K562 (cell line): ENCODE data around the gene AMZ1. TPM values are rescaled to one million over a fixed set of nuclear protein-coding genes. Genes with fewer than 3 reads are reported as not detected.

ENCODE experiments used
- ATF2 ChIP-seq: sonication (generic); formaldehyde crosslinking; IDR thresholded peaks from 2 replicates; pipeline ENCODE4 v1.8.1; 2022; ENCODE audit warnings: missing genetic modification reagents
- ATF4 ChIP-seq: fragments of 450-650 bp; formaldehyde crosslinking; IDR thresholded peaks from 2 replicates; pipeline ENCODE4 v1.4.0; 2022; ENCODE audit warnings: mild to moderate bottlenecking, moderate library complexity
- CBX2 ChIP-seq: fragments of 200-600 bp; sonication (generic); IDR thresholded peaks from one replicate; pipeline ENCODE4 v1.6.1; 2012; ENCODE audit warnings: mild to moderate bottlenecking, low read length, inconsistent platforms; ENCODE audit not compliant: insufficient read depth, poor library complexity, severe bottlenecking
- COPS2 ChIP-seq: fragments of 450-650 bp; conservative IDR thresholded peaks from 2 replicates; pipeline ENCODE4 v1.6.1; 2016; ENCODE audit warnings: mild to moderate bottlenecking, moderate library complexity
- FOXA1 ChIP-seq: fragments of 450-650 bp; IDR thresholded peaks from 2 replicates; pipeline ENCODE4 v1.6.1; 2016; ENCODE audit warnings: mild to moderate bottlenecking, borderline replicate concordance
- MLX ChIP-seq, 2 experiments: fragments of 450-650 bp in 1 of 2; sonication (generic) in 1 of 2; formaldehyde crosslinking; conservative IDR thresholded peaks; 2 replicates each; pipeline versions ENCODE4 v1.4.0 to v1.8.1; 2020 to 2022; ENCODE audit warnings: mild to moderate bottlenecking in 1 of 2, missing genetic modification reagents in 1 of 2
- MXI1 ChIP-seq: IDR thresholded peaks from 2 replicates; pipeline ENCODE4 v1.6.1; 2011; ENCODE audit warnings: low read depth, mild to moderate bottlenecking, improper control_type of control experiment, low read length
- RAD21 ChIP-seq, 2 experiments: fragments of 250-450 bp in 1 of 2; fragments of 450-650 bp in 1 of 2; sonication (Bioruptor Pico) in 1 of 2; formaldehyde crosslinking in 1 of 2; IDR thresholded peaks in 1 of 2; conservative IDR thresholded peaks in 1 of 2; 2 replicates each; pipeline versions ENCODE4 v1.4.0 to v1.8.0; 2020 to 2022; ENCODE audit warnings: mild to moderate bottlenecking in 2 of 2, moderate library complexity in 1 of 2
- SP2 ChIP-seq: IDR thresholded peaks from 2 replicates; pipeline ENCODE4 v1.6.1; 2011; ENCODE audit warnings: mild to moderate bottlenecking, low read depth, low read length, moderate library complexity; ENCODE audit not compliant: poor library complexity, severe bottlenecking; ENCODE audit errors: extremely low read depth
- TGIF2 ChIP-seq: sonication (generic); formaldehyde crosslinking; IDR thresholded peaks from 2 replicates; pipeline ENCODE4 v1.8.1; 2022; ENCODE audit warnings: mild to moderate bottlenecking, missing genetic modification reagents, moderate library complexity
- TOE1 ChIP-seq, 2 experiments: fragments of 450-650 bp in 1 of 2; sonication (generic) in 1 of 2; formaldehyde crosslinking in 1 of 2; IDR thresholded peaks; 2 replicates each; pipeline versions ENCODE4 v1.7.1 to v1.8.0; 2016 to 2022; ENCODE audit warnings: borderline replicate concordance in 2 of 2, mild to moderate bottlenecking in 2 of 2, antibody characterized with exemption in 1 of 2, inconsistent platforms in 1 of 2, low read depth in 1 of 2, missing genetic modification reagents in 1 of 2, moderate library complexity in 1 of 2
- XRCC3 ChIP-seq: fragments of 450-650 bp; IDR thresholded peaks from 2 replicates; pipeline ENCODE4 v1.6.1; 2017; ENCODE audit warnings: mild to moderate bottlenecking, moderate library complexity
- ZFP30 ChIP-seq: fragments of 250-450 bp; sonication (Bioruptor Pico); IDR thresholded peaks from 2 replicates; pipeline ENCODE4 v1.8.0; 2022; ENCODE audit warnings: moderate library complexity, mild to moderate bottlenecking, inconsistent platforms, borderline replicate concordance
- ZNF740 ChIP-seq, 3 experiments: fragments of 200-800 bp in 1 of 3; sonication (Bioruptor generic) in 1 of 3; sonication (generic) in 1 of 3; formaldehyde crosslinking in 1 of 3; IDR thresholded peaks; 2 replicates each; pipeline versions ENCODE4 v1.6.1 to v1.8.0; 2016 to 2022; ENCODE audit warnings: mild to moderate bottlenecking in 2 of 3, missing compliant biosample characterization in 2 of 3, missing genetic modification characterization in 2 of 3, missing genetic modification reagents in 1 of 3
- polyA plus RNA-seq, 8 experiments: library from polyadenylated mRNA; depleted of rRNA in 4 of 8; stranded (reverse) in 5 of 8; unstranded in 3 of 8; fragments of >200 nt; fragmentation: Nextera tagmentation in 2 of 8; fragmentation: Illumina TruSeq in 1 of 8; extraction: Ambion mirVana in 2 of 8; extraction: Trizol in 1 of 8; gene quantifications; 2 replicates each; pipeline versions ENCODE4 v1.2.1 to v1.2.3, GENCODE V29; 2011 to 2014; ENCODE audit warnings: inconsistent platforms in 1 of 8, missing spikeins in 1 of 8
- total RNA-seq, 7 experiments: library from RNA; depleted of rRNA in 6 of 7; stranded (reverse); fragments of >200 nt in 6 of 7; fragmentation: Illumina TruSeq in 2 of 7; extraction: Trizol in 2 of 7; gene quantifications; 2 replicates each; pipeline versions ENCODE4 v1.2.1 to v1.2.3, GENCODE V29; 2011 to 2021; ENCODE audit warnings: low replicate concordance in 1 of 7
- TF ChIP-seq, protein P1 (sequence below): sonication (generic); formaldehyde crosslinking; IDR thresholded peaks from 2 replicates; pipeline ENCODE4 v1.8.1; 2023; ENCODE audit warnings: missing genetic modification reagents, mild to moderate bottlenecking, borderline replicate concordance

AMZ1 gene
- total and polyA plus RNA-seq, 9 of the 15 experiments (the other 6 are each of a cell fraction or from before 2014, with no cell fraction given): not detected

- TF ChIP-seq, protein P1, sequence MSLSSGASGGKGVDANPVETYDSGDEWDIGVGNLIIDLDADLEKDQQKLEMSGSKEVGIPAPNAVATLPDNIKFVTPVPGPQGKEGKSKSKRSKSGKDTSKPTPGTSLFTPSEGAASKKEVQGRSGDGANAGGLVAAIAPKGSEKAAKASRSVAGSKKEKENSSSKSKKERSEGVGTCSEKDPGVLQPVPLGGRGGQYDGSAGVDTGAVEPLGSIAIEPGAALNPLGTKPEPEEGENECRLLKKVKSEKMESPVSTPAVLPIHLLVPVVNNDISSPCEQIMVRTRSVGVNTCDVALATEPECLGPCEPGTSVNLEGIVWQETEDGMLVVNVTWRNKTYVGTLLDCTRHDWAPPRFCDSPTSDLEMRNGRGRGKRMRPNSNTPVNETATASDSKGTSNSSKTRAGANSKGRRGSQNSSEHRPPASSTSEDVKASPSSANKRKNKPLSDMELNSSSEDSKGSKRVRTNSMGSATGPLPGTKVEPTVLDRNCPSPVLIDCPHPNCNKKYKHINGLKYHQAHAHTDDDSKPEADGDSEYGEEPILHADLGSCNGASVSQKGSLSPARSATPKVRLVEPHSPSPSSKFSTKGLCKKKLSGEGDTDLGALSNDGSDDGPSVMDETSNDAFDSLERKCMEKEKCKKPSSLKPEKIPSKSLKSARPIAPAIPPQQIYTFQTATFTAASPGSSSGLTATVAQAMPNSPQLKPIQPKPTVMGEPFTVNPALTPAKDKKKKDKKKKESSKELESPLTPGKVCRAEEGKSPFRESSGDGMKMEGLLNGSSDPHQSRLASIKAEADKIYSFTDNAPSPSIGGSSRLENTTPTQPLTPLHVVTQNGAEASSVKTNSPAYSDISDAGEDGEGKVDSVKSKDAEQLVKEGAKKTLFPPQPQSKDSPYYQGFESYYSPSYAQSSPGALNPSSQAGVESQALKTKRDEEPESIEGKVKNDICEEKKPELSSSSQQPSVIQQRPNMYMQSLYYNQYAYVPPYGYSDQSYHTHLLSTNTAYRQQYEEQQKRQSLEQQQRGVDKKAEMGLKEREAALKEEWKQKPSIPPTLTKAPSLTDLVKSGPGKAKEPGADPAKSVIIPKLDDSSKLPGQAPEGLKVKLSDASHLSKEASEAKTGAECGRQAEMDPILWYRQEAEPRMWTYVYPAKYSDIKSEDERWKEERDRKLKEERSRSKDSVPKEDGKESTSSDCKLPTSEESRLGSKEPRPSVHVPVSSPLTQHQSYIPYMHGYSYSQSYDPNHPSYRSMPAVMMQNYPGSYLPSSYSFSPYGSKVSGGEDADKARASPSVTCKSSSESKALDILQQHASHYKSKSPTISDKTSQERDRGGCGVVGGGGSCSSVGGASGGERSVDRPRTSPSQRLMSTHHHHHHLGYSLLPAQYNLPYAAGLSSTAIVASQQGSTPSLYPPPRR (CRISPR knock-in tag): no peak
- no peak for TF ChIP-seq COPS2
- 0 out of 2 replicates have a peak, but pooled peaks have one; percentile 34 for TF ChIP-seq MXI1
- TF ChIP-seq ZNF740 (CRISPR knock-in tag; IDR thresholded peaks at IDR 0.05): no peak
- TF ChIP-seq ZNF740 (tag; IDR thresholded peaks at IDR 0.05): no peak
- TF ChIP-seq ATF2 (CRISPR knock-in tag): no peak
- TF ChIP-seq ZFP30 (CRISPR knock-in tag): no peak
- TF ChIP-seq RAD21 (CRISPR knock-in tag; conservative IDR thresholded peaks at IDR 0.05 in 1 of 2, IDR thresholded peaks at IDR 0.05 in 1 of 2): peak in 1 of 2 experiments; percentile 5; a peak in 2 of 4 replicates
- no peak for TF ChIP-seq MLX (CRISPR knock-in tag; conservative IDR thresholded peaks at IDR 0.05)
- TF ChIP-seq TGIF2 (CRISPR knock-in tag): no peak
- TF ChIP-seq FOXA1: no peak
- TF ChIP-seq TOE1 (IDR thresholded peaks at IDR 0.05; ENCODE audit: borderline replicate concordance): peak; percentile 68; the same call in 1 of the 2 replicates
- TF ChIP-seq TOE1 (CRISPR knock-in tag; IDR thresholded peaks at IDR 0.05; ENCODE audit: borderline replicate concordance, low read depth): no peak
- TF ChIP-seq ATF4: peak; percentile 33; the same call in 1 of the 2 replicates
- TF ChIP-seq XRCC3: no peak
- no peak for TF ChIP-seq CBX2
- TF ChIP-seq SP2: no peak
These were observed 70.1 kb downstream of the AMZ1 start (continued) for GRCh38 chr7:2757904-2758672.
